Measurements from ENCODE around the gene SLITRK5.

GRCh38 chr13:87680298-87680697 lies 9.1 kb downstream of the SLITRK5 start:
- TF ChIP-seq CTCF (IDR thresholded peaks at IDR 0.05), result no peak
- no peak for TF ChIP-seq POLR2A (IDR thresholded peaks at IDR 0.05; ENCODE audit: low read depth)

Measured in esophagus muscularis mucosa (tissue), 3 donors.